Omental fat pad (tissue), 4 donors: Measurements from ENCODE around the gene PLSCR1. TPM values are rescaled to one million over a fixed set of nuclear protein-coding genes. Genes with fewer than 3 reads are reported as not detected.

ENCODE experiments used
- ATAC-seq: fragments of 150-250 bp; one replicate; pipeline ENCODE4 v1.9.1; 2016; ENCODE audit warnings: mild to moderate bottlenecking, moderate library complexity; ENCODE audit not compliant: low FRiP score
- DNase-seq: peaks from one replicate; pipeline ENCODE4 v3.0.0-alpha.2; 2019; ENCODE audit warnings: low spot score
- total RNA-seq, 4 donors: library from RNA; depleted of rRNA; stranded (reverse); fragments of >200 nt; gene quantifications; one replicate each; pipeline ENCODE4 v1.1.0, GENCODE V29; 2016
- TF ChIP-seq, protein P1 (sequence below), 3 donors: fragments of 450-650 bp; IDR thresholded peaks; one replicate each; pipeline ENCODE4 v1.5.1; 2016 to 2017; ENCODE audit warnings: antibody characterized with exemption in 3 of 3, mild to moderate bottlenecking in 3 of 3, moderate library complexity in 2 of 3

PLSCR1 gene
- total RNA-seq, 4 donors from 2014 or later, result 76.6 to 314 (median 189) TPM

DNA sequence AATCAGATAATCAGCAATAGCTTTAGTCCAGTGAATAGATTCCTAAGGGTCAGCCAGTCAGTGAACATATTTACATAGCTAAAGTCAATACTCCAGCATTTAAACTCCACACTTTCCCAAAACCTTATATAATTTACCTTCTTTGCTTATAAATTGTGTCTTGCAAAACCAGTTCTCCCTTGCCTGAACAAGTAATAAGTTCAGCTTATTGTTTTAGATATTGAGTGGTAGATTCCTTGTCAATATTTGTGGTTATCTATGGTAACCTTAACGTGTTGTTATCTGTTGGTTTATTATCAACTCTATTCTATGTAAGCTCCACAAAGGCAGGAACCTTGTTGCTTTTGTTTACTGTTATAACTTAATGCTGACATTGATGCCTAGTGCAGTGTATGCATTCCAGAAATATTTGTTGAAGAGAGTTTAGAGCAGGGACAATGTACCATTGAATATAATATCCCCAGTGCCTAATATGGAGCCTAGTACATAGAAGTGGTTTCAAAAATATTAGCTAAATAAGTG is 36.7 kb upstream of the PLSCR1 start:
- ATAC-seq (no peak), DNase-seq (no peak)
- TF ChIP-seq, protein P1, sequence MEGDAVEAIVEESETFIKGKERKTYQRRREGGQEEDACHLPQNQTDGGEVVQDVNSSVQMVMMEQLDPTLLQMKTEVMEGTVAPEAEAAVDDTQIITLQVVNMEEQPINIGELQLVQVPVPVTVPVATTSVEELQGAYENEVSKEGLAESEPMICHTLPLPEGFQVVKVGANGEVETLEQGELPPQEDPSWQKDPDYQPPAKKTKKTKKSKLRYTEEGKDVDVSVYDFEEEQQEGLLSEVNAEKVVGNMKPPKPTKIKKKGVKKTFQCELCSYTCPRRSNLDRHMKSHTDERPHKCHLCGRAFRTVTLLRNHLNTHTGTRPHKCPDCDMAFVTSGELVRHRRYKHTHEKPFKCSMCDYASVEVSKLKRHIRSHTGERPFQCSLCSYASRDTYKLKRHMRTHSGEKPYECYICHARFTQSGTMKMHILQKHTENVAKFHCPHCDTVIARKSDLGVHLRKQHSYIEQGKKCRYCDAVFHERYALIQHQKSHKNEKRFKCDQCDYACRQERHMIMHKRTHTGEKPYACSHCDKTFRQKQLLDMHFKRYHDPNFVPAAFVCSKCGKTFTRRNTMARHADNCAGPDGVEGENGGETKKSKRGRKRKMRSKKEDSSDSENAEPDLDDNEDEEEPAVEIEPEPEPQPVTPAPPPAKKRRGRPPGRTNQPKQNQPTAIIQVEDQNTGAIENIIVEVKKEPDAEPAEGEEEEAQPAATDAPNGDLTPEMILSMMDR (IDR thresholded peaks at IDR 0.05), result no peak

DNA sequence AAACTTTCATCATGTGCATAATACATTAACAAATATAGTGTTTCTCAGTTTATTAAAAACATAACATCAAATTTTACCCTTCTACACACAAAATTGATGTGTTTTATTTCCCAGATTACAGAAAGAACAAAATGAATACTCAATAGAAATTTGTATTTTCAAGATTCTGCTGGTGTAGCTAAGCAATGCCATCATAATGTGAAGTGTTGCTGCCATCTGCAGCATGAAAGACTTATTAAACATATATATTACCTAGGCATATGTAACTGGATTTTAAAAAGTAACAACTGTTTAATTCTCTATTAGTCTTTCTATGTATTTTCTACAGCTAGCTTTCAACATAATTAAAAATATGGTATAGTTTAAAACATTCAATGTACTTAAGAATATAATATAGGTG is 33.3 kb upstream of the PLSCR1 start:
- no peak for DNase-seq
- no peak for ATAC-seq
- TF ChIP-seq, protein P1 (IDR thresholded peaks at IDR 0.05), result no peak

DNA sequence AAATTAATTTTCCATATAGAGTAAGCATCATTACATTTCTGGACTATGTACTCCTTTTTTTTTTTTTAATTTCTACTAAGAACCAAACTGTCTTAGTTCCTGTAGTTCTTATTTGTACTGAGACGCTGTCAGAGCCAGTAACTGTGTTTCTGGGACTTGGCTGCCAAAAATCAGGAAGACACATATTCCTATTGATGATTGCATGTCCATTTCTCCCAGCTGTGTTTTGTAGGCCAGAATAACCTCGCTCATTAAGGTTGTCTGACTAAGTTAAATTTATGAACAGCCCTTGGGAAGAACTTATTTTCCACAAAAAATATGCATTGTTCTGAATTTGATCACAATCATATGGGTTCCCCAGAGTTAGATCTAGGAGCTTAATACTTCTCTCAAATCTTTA is 31.2 kb upstream of the PLSCR1 start:
- no peak for DNase-seq
- no peak for ATAC-seq
- TF ChIP-seq, protein P1 (IDR thresholded peaks at IDR 0.05), result no peak

DNA sequence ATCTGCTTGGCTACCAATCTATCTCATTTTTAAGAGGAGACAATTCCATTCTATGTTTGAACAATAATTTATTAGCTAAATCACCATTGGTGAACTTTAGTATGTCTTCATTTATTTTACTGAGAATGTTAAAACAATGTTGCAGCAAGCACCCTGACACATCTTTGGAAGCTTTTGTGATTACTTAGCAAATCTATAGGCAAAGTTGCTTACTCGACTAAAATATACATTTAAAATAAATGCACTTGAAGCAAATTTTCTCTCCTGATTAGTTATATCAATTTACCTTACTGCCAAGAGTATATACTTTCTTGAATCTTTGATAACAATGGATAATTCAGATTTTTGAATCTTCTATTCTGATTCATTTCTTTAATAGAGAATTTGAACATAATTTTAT is 29.8 kb upstream of the PLSCR1 start:
- TF ChIP-seq, protein P1 (IDR thresholded peaks at IDR 0.05), result no peak
- no peak for DNase-seq
- no peak for ATAC-seq

DNA sequence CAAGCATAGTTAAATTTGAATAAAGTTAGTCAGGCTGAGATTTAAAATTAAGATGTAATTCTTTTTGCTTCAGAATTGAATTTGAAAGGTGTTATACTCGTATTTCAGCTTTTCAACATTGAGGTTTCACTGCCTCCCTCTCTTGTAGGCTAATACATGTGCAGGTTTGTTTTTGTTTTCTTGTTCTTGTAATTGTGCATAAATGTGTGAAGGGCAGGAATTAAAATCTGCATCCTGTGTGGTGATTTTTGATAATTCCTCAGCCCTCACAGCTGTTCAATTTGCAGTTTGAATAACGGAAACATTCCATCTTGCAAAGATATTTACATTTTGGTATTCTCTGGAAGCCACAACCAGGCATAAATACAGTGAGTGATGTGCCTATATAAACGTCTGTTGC is 24.9 kb upstream of the PLSCR1 start:
- no peak for DNase-seq

DNA sequence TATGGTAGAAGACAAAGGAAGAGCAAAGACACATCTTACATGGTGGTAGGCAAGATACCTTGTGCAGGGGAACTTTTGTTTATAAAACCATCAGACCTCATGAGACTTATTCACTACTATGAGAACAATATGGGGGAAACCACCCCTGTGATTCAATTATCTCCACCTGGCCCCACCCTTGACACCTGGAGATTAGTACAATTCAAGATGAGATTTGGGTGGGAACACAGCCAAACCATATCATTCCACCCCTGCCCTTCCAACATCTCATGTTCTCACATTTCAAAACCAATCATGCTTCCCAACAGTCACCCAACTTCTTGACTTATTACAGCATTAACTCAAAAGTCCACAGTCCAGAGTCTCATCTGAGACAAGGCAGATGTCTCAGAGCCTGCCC is 21.7 kb upstream of the PLSCR1 start:
- TF ChIP-seq, protein P1 (IDR thresholded peaks at IDR 0.05), result no peak
- ATAC-seq, result no peak

More for the DNA sequence above, 24.9 kb upstream of the PLSCR1 start:
- TF ChIP-seq, protein P1 (IDR thresholded peaks at IDR 0.05), result no peak
- no peak for ATAC-seq

DNA sequence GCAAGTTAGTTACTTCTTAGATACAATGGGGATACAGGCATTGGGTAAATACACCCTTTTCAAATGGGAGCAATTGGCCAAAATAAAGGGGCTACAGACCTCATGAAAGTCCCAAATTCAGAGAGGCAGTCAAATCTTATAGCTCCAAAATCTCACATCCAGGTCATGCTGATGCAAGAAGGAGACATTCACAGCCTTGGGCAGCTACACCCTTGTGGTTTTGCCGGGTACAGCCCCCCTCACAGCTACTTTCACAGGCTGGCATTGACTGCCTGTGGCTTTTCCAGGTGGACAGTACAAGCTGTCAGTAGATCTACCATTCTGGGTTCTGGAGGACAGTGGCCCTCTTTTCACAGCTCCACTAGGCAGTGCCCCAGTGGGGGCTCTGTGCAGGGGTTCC is 17.5 kb upstream of the PLSCR1 start:
- TF ChIP-seq, protein P1 (IDR thresholded peaks at IDR 0.05), result no peak
- no peak for ATAC-seq
- no peak for DNase-seq

More for the DNA sequence above, 21.7 kb upstream of the PLSCR1 start:
- DNase-seq, result no peak
